Measurements from ENCODE around the gene LRRTM4. TPM values are rescaled to one million over a fixed set of nuclear protein-coding genes. Genes with fewer than 3 reads are reported as not detected.

LRRTM4 gene
- total RNA-seq, 1 experiment from 2014 or later, result 9.4 TPM

DNA sequence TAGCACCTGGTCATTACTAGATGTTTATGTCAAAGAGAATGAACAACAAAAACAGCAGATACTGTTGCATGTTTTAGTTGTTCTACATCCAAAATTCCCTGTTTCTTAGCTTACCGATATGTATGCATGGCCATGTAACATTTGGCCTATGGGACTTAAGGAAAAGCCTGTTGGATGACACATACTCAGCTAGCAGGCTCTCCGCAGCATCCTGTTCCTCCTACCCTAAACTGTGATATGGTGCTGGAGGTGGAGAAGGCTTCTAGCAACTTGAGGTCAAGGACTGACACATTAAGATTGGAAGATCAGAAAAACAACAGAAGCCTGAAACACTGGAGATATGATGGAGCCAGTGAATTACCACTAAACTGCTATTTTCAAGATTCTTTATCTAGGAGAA, 537.8 kb downstream of the LRRTM4 start:
- no peak for TF ChIP-seq EMX1 (CRISPR knock-in tag; IDR thresholded peaks at IDR 0.05)
- TF ChIP-seq, protein P1, sequence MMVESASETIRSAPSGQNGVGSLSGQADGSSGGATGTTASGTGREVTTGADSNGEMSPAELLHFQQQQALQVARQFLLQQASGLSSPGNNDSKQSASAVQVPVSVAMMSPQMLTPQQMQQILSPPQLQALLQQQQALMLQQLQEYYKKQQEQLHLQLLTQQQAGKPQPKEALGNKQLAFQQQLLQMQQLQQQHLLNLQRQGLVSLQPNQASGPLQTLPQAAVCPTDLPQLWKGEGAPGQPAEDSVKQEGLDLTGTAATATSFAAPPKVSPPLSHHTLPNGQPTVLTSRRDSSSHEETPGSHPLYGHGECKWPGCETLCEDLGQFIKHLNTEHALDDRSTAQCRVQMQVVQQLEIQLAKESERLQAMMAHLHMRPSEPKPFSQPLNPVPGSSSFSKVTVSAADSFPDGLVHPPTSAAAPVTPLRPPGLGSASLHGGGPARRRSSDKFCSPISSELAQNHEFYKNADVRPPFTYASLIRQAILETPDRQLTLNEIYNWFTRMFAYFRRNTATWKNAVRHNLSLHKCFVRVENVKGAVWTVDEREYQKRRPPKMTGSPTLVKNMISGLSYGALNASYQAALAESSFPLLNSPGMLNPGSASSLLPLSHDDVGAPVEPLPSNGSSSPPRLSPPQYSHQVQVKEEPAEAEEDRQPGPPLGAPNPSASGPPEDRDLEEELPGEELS (CRISPR knock-in tag; IDR thresholded peaks at IDR 0.05), result no peak
- no peak for TF ChIP-seq CREB1 (CRISPR knock-in tag; IDR thresholded peaks at IDR 0.05)
- TF ChIP-seq ZNF263 (CRISPR knock-in tag; IDR thresholded peaks at IDR 0.05; ENCODE audit: low read depth), result no peak
- TF ChIP-seq JAZF1 (CRISPR knock-in tag; IDR thresholded peaks at IDR 0.05), result no peak
- TF ChIP-seq HMGA2 (CRISPR knock-in tag; IDR thresholded peaks at IDR 0.05), result no peak
- TF ChIP-seq FOXP1 (CRISPR knock-in tag; IDR thresholded peaks at IDR 0.05; ENCODE audit: borderline replicate concordance), result no peak
- TF ChIP-seq CBFB (CRISPR knock-in tag; IDR thresholded peaks at IDR 0.05; ENCODE audit: low read depth), result no peak
- no peak for TF ChIP-seq ETV6 (CRISPR knock-in tag; IDR thresholded peaks at IDR 0.05)

GRCh38 chr2:76980067-76980787, 541.9 kb downstream of the LRRTM4 start:
- ChIA-PET POLR2A (no interaction called here), CTCF (no interaction called here)
- peaks cover 20% of the 10 kb centered on the region for H3K4me1 Mint-ChIP-seq
- no peak overlapping the region for H3K4me3 Mint-ChIP-seq
- H3K27me3 Mint-ChIP-seq (ENCODE audit: low read depth), result no peaks in the 10 kb centered on the region
- DNase-seq (ENCODE audit: low spot score) (no peak), ATAC-seq (no peak)
- no peaks in the 10 kb centered on the region for H3K9me3 Mint-ChIP-seq
- H3K36me3 Mint-ChIP-seq, result no peaks in the 10 kb centered on the region
- no peak overlapping the region for H3K27ac Mint-ChIP-seq
- TF ChIP-seq ZNF317 (CRISPR knock-in tag; IDR thresholded peaks at IDR 0.05; ENCODE audit: borderline replicate concordance, low read depth), result no peak
- TF ChIP-seq, protein P2, sequence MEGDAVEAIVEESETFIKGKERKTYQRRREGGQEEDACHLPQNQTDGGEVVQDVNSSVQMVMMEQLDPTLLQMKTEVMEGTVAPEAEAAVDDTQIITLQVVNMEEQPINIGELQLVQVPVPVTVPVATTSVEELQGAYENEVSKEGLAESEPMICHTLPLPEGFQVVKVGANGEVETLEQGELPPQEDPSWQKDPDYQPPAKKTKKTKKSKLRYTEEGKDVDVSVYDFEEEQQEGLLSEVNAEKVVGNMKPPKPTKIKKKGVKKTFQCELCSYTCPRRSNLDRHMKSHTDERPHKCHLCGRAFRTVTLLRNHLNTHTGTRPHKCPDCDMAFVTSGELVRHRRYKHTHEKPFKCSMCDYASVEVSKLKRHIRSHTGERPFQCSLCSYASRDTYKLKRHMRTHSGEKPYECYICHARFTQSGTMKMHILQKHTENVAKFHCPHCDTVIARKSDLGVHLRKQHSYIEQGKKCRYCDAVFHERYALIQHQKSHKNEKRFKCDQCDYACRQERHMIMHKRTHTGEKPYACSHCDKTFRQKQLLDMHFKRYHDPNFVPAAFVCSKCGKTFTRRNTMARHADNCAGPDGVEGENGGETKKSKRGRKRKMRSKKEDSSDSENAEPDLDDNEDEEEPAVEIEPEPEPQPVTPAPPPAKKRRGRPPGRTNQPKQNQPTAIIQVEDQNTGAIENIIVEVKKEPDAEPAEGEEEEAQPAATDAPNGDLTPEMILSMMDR (IDR thresholded peaks at IDR 0.05), result no peak
- TF ChIP-seq ZBTB21 (CRISPR knock-in tag; IDR thresholded peaks at IDR 0.05; ENCODE audit: borderline replicate concordance), result no peak
- TF ChIP-seq IRF2 (CRISPR knock-in tag; IDR thresholded peaks at IDR 0.05; ENCODE audit: borderline replicate concordance, low read depth), result no peak
- TF ChIP-seq JUN (CRISPR knock-in tag; IDR thresholded peaks at IDR 0.05), result no peak
- TF ChIP-seq ZSCAN18 (CRISPR knock-in tag; IDR thresholded peaks at IDR 0.05), result no peak
- no peak for TF ChIP-seq TEAD4 (CRISPR knock-in tag; IDR thresholded peaks at IDR 0.05)
- TF ChIP-seq RELA (CRISPR knock-in tag; IDR thresholded peaks at IDR 0.05; ENCODE audit: borderline replicate concordance), result no peak
- TF ChIP-seq HMGA2 (CRISPR knock-in tag; IDR thresholded peaks at IDR 0.05), result no peak
- no peak for TF ChIP-seq ATF1 (CRISPR knock-in tag; IDR thresholded peaks at IDR 0.05)
- no peak for TF ChIP-seq CREB1 (CRISPR knock-in tag; IDR thresholded peaks at IDR 0.05)
- no peak for TF ChIP-seq ATF3 (CRISPR knock-in tag; conservative IDR thresholded peaks at IDR 0.05)
- no peak for TF ChIP-seq USF2 (CRISPR knock-in tag; IDR thresholded peaks at IDR 0.05)
- no peak for TF ChIP-seq USF1 (CRISPR knock-in tag; IDR thresholded peaks at IDR 0.05)

More for the DNA sequence above, 537.8 kb downstream of the LRRTM4 start:
- POLR2A ChIA-PET, result no interaction called here
- DNase-seq (ENCODE audit: low spot score) (no peak), ATAC-seq (peak; percentile 28; the same call in 1 of the 2 replicates)
- CTCF ChIA-PET, result interaction anchor here (1.2 kb wide), 1 partner anchor 31 kb away, joined by 4 read pairs; no protein-coding TSS in a partner anchor
- Mint-ChIP-seq H3K36me3 (no peaks in the 10 kb centered on the region), H3K4me1 (peaks cover 34% of the 10 kb centered on the region), H3K4me3 (no peak overlapping the region), H3K9me3 (no peaks in the 10 kb centered on the region), H3K27ac (no peak overlapping the region), H3K27me3 (ENCODE audit: low read depth) (no peaks in the 10 kb centered on the region)

Data from WTC11 (cell line).